Stimulated activated CD8-positive, alpha-beta memory T cell treated with anti-CD3 and anti-CD28 coated beads, Interleukin-7, amount 100 ng/mL, for 48 hours (primary cell): ENCODE measurements around the gene ZNF408.

Experiments
- DNase-seq, 2 donors: peaks; one replicate each; pipeline ENCODE4 v3.0.0-alpha.2; 2020; ENCODE audit warnings: low read depth in 1 of 2; ENCODE audit errors: extremely low read depth in 1 of 2

The ZNF408 gene

DNA sequence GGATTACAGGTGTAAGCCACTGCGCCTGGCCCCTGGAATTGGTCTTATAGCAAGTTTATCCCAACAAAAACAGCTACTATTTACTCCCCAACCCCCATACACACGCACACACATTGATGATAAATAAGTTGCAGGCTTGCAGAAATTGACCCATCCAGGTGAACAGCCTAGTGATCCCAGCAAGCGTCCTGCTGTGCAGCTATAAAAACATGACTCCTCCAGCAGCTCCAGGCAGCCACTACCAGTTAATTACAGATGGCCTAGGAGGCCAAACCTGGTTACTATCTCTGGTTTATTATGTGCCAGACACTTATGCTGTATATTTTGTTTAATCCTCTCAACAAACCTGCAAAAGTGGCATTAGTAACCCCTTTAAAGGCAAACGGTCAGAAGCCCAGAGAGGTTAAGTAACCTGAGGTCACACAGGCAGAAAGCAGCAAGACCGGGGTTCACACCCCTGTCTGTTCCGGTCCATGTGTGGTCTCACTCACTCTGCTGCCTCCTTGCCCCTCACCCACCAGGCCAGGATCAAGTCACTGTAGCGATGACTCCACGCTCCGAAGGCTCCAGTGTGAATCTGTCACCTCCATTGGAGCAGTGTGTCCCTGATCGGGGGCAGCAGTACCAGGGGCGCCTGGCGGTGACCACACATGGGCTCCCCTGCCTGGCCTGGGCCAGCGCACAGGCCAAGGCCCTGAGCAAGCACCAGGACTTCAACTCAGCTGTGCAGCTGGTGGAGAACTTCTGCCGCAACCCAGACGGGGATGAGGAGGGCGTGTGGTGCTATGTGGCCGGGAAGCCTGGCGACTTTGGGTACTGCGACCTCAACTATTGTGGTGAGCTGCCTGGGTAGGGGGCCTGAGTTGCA is 24.7 kb downstream of the ZNF408 start:
- DNase-seq = no peak

DNA sequence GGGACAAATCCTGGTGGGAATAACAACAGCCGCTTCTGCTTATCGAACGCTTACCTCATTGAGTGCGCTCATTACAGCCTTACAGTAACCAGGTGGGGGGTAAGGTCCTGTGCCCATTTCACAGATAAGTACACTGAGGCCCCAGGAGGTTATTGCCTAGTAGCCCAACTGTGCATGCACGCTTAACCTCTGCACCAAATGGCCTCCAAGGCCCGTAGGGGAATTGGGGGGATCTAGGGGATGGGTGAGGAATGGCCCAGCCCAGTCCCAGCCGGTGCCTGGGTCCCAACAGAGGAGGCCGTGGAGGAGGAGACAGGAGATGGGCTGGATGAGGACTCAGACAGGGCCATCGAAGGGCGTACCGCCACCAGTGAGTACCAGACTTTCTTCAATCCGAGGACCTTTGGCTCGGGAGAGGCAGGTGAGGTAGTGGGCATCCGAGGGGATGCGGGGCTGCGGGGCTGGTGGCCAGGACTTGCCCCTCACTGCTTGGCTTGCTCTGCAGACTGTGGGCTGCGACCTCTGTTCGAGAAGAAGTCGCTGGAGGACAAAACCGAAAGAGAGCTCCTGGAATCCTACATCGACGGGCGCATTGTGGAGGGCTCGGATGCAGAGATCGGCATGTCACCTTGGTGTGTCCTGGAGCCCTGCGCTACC is 25.5 kb downstream of the ZNF408 start:
- DNase-seq = no peak

DNA sequence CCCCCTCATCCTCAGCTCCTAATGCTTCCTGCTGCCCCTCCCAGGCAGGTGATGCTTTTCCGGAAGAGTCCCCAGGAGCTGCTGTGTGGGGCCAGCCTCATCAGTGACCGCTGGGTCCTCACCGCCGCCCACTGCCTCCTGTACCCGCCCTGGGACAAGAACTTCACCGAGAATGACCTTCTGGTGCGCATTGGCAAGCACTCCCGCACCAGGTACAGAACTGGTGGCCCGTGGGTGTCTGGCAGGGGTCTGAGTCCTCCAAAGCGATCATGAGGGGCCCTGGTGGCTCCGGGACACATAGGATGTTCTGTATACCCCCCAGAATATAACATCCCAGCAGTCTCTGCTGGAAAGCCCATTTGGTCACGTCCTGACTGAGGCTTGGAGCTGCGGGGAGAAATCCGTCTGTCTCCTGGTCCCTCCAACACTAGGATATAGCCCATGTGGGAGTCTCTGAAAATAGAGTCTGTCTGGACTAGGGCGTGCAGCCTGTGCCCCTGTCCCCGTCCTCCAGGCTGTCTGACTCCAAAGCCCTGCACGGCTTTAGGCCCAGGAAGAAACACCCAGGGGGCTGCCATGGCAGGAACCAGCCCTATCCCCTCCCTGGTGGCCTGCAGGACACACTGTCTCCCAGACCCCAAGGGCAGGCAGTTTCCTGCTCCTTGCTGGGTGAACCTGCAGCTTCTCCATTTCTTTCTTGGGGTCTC is 27.3 kb downstream of the ZNF408 start:
- DNase-seq = no peak

DNA sequence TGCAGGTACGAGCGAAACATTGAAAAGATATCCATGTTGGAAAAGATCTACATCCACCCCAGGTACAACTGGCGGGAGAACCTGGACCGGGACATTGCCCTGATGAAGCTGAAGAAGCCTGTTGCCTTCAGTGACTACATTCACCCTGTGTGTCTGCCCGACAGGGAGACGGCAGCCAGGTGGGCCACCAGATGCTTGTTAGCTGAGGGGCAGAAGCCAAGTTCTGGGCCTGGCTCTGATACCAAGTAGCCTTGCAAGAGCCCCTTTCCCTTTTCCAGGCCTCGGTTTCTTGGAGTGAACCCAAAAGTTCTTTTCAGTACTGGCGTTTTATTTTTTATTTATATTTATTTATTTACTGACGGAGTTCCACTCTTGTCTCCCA is 27.8 kb downstream of the ZNF408 start:
- DNase-seq = no peak

DNA sequence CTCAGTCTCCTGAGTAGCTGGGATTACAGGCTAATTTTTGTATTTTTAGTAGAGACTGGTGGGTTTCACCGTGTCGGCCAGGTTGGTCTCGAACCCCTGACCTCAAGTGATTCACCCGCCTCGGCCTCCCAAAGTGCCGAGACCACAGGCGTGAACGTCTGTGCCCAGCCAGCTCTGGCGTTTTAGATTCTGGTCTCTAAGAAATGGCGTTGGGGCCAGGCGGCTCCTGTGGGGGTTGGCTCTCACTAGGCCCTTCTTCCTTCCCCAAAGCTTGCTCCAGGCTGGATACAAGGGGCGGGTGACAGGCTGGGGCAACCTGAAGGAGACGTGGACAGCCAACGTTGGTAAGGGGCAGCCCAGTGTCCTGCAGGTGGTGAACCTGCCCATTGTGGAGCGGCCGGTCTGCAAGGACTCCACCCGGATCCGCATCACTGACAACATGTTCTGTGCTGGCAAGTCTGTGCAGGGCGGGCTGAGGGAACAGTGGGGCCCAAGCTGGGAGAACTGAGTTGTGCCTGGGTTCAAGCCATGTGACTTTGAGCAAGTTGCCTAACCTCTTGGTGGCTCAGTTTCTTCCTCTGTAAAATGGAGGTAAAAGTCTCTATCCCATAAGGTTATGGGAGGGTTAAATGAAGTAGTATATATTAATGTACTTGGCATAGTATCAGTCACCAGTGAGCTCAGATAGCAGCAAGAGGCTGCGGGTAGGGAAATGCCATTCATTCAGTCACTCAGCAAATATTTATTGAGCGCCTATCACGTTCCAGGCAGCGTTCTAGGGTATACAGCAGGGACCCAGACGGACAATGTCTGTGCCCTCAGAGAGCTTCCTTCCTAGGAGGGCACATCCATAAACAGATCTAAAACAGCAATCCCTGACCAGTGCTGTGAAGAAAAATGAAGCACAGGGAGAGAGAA is 28.5 kb downstream of the ZNF408 start:
- no peak for DNase-seq

DNA sequence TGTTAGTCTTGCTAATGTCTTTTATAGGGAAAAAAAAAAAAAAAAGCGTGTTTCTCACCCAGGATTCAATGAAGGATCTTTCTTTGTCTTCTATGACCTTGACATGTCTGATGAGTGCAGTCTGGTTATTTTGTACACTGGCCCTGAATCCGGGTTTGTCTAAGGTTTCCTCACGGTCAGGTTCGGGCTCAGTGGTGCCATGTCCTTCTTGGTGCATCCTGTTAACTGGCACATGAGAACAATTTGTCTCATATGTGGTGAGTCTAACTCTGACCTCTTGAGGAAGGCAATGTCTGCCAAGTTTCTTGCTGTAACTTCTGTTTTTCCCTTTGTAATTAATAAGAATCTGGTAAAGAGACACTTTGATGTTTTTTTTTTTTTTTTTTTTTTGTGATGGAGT is 30.7 kb downstream of the ZNF408 start:
- DNase-seq = no peak

DNA sequence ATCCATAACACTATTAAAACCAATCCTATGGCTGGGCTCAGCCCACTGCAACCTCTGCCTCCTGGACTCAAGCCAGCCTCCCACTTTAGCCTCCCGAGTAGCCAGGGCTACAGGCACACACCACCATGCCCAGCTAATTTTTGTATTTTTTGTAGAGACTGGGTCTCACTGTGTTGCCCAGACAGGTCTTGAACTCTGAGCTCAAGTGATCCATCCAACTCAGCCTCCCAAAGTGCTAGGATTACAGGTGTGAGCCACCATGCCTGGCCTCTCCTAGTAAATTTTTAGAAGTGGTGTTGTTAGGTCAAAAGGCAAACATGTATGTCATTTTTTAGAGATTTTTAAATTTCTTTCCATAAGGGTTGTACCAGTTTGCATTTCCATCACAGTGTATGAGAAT is 32.4 kb downstream of the ZNF408 start:
- DNase-seq = no peak

DNA sequence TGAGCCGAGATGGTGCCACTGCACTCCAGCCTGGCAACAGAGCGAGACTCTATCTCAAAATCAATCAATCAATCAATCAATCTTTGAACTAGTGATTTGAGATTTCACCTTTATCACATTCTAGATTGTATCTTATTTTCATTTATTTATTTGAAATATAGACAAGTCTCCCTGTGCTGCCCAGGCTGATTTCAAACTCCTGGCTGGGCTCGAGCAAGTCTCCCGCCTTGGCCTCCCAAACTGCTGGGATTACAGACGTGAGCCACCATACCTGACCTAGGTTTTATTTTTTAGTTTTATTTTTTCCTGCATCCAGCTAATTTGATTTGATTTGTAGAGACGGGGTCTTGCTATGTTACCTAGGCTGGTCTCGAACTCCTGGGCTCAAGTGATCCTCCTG is 35.3 kb downstream of the ZNF408 start:
- no peak for DNase-seq

DNA sequence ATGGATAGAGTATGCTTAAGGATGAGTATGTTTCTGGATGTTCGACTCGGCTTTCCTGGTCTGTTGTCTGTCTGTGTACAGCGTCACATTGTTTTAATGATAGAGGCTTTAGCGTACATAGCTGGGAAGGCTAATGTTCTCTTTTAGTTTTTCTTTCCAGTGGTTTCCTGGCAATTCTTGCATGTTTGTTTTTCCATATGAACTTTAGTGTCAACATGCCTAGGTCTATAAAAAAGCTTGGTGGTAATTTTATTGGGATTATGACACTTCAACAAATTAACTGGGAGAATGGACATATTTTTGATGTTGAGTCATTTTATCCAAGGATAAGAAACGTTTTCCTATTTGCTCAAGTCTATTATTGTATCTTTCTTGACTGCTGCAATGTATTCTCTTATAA is 35.8 kb downstream of the ZNF408 start:
- no peak for DNase-seq

DNA sequence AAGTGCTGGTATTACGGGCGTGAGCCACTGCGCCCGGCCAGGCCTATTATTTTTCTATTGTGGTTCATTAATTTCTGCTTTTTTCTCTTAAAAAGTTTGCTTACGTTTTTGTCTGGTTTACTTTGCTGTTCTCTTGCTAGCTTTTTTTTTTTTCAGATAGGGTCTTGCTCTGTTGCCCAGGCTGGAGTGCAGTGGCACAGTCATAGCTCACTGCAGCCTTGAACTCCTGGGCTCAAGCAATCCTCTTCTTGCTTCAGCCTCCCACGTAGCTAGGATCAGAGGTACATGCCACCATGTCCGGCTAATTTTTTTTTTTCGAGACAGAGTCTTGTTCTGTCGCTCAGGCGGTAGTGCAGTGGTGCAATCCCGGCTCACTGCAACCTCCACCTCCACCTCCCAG is 36.9 kb downstream of the ZNF408 start:
- no peak for DNase-seq

DNA sequence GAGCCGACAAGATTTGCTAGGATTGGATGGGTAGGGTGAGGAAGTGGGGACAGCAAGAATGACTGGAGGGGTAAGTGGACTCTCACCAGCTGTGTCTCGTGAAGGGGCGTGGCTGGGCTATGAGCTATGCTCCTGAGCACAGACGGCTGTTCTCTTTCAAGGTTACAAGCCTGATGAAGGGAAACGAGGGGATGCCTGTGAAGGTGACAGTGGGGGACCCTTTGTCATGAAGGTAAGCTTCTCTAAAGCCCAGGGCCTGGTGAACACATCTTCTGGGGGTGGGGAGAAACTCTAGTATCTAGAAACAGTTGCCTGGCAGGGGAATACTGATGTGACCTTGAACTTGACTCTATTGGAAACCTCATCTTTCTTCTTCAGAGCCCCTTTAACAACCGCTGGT is 38.1 kb downstream of the ZNF408 start:
- no peak for DNase-seq

DNA sequence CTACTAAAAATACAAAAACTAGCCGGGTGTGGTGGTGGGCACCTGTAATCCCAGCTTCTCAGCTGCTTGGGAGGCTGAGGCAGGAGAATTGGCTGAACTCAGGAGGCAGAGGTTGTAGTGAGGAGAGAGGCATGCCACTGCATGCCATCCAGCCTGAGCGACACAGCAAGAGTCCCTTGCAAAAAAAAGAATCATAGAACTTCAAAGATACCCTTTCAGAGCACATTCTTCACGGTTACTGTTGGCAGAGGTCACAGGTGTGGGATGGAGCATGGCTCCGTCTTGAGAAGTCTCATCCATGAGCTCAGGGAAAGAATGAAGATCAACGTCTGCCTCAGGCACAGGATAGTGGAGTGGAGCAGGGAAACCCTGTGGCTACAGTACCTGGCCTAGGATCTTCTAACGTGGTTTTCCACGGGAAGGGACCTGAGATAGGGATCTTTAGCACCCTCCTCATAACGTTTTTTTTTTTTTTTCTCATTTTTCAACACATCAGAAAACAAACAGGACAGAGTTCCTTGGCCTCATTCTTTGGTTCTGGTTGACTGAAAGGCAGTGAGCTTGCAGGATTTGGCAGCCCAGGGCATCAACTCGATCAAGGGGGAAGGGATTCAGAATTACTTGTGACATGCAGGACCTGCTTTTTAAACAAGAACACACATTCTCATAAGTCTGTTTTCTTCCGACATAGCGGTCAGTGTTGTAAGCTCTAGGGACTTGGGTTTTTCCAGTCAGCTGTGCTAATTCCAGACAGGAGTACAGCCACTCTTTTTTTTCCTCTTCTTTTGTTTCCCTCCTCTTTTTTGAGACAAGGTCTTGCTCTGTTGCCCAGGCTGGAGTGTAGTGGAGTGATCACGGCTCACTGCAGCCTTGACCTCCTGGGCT is 41.0 kb downstream of the ZNF408 start:
- no peak for DNase-seq

DNA sequence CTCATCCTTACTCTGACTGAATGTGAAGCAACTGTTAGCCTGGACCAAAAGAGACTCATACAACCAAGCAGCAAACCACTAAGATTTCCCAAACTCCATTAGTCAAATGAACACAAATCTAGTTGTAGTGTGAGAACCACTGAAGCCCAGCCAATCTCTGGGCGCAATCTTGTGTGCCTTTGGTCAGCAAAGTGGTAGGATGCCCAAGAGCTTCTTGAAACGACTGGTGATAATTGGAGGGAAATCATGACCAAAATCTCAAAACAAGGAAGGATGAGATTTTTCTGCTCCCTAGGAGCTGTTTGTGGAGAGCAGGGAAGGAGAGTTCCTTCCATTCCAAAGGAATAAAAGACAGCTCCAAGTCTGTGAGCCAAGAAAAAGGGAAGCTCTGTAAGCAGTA is 42.2 kb downstream of the ZNF408 start:
- no peak for DNase-seq

DNA sequence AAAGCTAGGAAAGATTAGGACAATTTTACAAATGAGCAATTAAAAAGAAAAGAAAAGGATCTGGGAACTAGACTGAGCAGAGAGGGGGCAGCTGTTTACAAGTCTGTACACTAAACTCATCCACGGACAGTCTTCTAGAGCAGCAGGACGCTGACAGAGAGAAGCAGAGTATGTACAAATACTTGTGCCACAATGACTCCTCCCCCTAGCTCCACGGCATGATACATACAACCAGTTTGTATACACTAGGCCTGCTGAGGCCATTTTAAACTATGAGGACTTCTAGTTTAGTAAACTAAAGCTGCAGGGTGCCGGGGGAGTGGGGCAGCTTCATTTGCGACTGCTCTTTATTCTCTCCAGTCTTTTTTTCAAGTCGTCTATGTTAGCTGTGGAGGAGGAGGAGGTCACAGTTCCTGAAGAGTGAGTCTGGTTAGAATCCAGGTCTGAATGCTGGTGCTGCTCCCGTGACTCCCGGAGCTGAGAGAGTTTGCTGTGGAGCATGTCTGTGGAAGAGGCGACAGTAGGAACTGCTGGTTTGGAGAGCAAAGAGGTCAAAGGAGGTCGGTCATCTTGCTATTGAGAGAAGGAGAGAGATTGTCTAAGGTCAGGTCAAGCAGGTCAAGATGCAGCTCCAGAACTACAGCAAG is 43.0 kb downstream of the ZNF408 start:
- DNase-seq = no peak

DNA sequence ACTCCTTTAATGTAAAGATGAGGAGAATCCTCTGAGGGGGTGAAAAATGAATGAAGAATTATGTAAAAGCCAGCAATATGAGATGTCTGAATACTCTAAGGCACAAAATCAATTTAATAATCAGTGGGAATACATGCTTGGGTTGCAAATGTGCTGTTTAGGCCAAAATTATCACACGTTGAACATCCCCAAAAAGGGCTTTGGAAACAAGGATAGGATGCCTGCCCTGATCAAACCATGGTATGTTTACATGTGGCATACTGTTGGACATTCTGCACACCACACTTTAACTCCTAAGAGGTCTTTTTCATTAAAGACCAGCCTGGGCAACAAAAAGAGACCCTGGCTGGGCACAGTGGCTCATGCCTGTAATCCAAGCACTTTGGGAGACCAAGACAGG is 44.5 kb downstream of the ZNF408 start:
- no peak for DNase-seq

DNA sequence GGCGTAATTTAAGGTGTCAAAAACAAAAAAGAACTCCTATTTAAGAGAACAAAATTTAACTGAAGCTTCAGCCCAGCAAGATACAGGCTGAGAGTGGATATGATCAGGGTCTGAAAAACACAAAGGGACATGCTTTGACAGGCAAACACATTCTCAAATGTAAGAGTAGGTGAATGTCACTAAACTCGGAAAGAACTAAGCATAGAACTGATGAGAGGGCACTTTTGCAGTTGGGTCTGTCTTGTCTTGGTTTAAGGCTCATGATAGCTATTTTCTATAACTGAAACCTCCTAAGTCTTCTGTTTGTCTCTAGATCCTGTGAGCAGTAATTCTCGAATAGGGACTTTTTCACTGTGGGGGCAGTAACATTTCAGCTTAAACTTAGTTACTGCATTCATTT is 45.2 kb downstream of the ZNF408 start:
- DNase-seq = no peak

DNA sequence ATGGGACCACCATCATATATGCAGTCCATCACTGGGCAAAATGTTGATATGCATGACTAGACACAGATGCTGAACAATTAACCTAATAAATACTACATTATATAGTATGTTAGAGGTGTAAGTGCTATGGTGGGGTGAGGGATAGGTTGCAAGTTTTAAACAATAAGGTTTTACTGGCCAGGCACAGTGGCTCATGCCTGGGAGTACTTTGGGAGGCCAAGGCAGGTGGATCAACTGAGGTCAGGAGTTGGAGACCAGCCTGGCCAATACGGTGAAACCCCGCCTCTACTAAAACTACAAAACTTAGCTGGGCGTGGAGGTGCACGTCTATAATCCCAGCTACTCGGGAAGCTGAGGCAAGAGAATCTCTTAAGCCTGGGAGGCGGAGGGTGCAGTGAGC is 46.3 kb downstream of the ZNF408 start:
- no peak for DNase-seq
